ENCODE measurements around the gene CLEC5A.

DNA sequence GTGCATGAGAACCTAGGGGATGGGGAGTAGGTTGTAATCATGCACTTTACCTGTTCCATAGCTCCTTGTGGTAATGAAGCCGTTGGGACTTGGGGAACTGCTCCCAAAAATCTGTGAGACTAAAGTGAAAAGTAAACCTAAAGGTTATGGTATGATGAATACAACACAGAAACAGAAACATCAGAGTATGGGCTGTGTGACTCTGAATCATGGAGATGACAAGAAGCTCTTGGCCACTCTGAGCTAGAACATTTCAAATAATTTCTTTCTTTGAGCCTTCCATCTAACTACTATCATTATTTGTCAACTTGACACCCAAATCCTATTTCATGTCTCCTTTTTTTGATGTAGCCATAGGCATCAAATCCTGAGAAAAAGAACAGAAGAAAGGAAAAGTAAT is 2.9 kb downstream of the CLEC5A start:
- TF ChIP-seq, protein P1, sequence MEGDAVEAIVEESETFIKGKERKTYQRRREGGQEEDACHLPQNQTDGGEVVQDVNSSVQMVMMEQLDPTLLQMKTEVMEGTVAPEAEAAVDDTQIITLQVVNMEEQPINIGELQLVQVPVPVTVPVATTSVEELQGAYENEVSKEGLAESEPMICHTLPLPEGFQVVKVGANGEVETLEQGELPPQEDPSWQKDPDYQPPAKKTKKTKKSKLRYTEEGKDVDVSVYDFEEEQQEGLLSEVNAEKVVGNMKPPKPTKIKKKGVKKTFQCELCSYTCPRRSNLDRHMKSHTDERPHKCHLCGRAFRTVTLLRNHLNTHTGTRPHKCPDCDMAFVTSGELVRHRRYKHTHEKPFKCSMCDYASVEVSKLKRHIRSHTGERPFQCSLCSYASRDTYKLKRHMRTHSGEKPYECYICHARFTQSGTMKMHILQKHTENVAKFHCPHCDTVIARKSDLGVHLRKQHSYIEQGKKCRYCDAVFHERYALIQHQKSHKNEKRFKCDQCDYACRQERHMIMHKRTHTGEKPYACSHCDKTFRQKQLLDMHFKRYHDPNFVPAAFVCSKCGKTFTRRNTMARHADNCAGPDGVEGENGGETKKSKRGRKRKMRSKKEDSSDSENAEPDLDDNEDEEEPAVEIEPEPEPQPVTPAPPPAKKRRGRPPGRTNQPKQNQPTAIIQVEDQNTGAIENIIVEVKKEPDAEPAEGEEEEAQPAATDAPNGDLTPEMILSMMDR (IDR thresholded peaks at IDR 0.05): no peak
- no peak for TF ChIP-seq POLR2AphosphoS5 (IDR thresholded peaks at IDR 0.05)
- TF ChIP-seq POLR2A (IDR thresholded peaks at IDR 0.05): no peak
- no peak for TF ChIP-seq EP300 (IDR thresholded peaks at IDR 0.05)

All from upper lobe of left lung (tissue), 4 donors.